NCI-H446 treated with DMSO at 0.1 percent for 48 hours (cell line): ENCODE data around the gene SERPINE1.
"Not testable (repeated sequence)": the region's sequence is repeated elsewhere in the genome, so short reads cannot be mapped to it uniquely, and the experiment has no call there.

ENCODE experiments used
- DNase-seq: peaks from one replicate; lab custom pipeline; 2025; lab: John Stamatoyannopoulos, UW

The SERPINE1 gene

GRCh38 chr7:101124376-101125056, 2.4 kb upstream of the SERPINE1 start:
- no peak for DNase-seq

- DNase-seq, result no peak
Observed at GRCh38 chr7:101125989-101126650, 784 bp upstream of the SERPINE1 start.

- DNase-seq, result no peak
Observed at GRCh38 chr7:101127460-101128039, 646 bp downstream of the SERPINE1 start.

- DNase-seq, result no peak
Observed at GRCh38 chr7:101128040-101128834, 1.3 kb downstream of the SERPINE1 start.

GRCh38 chr7:101129603-101130117, 2.8 kb downstream of the SERPINE1 start:
- DNase-seq, result no peak

GRCh38 chr7:101132626-101133600, 6.0 kb downstream of the SERPINE1 start:
- not testable (repeated sequence) for DNase-seq

- no peak for DNase-seq
Observed at GRCh38 chr7:101133621-101134398, 6.9 kb downstream of the SERPINE1 start.

- DNase-seq, result no peak
Observed at GRCh38 chr7:101134399-101134980, 7.6 kb downstream of the SERPINE1 start.

GRCh38 chr7:101137651-101138212, 10.8 kb downstream of the SERPINE1 start:
- DNase-seq, result no peak

GRCh38 chr7:101138213-101138870, 11.4 kb downstream of the SERPINE1 start:
- DNase-seq, result peak; percentile 44

GRCh38 chr7:101140339-101140699, 13.4 kb downstream of the SERPINE1 start:
- no peak for DNase-seq

- no peak for DNase-seq
Observed at GRCh38 chr7:101140746-101141382, 14.0 kb downstream of the SERPINE1 start.

- DNase-seq, result no peak
Observed at GRCh38 chr7:101151908-101152651, 25.2 kb downstream of the SERPINE1 start.

GRCh38 chr7:101153969-101154692, 27.2 kb downstream of the SERPINE1 start, which contains the start of gene AP1S1:
AP1S1 (plus strand) TSS chr7:101154476; CDS start chr7:101154515, 39 bp downstream.
- peak; percentile 85 for DNase-seq

- no peak for DNase-seq
Observed at GRCh38 chr7:101154693-101155102, 27.8 kb downstream of the SERPINE1 start.

- no peak for DNase-seq
Observed at GRCh38 chr7:101155303-101155702, 28.4 kb downstream of the SERPINE1 start.

- no peak for DNase-seq
Observed at GRCh38 chr7:101156277-101156676, 29.4 kb downstream of the SERPINE1 start.
